CD4-positive, alpha-beta memory T cell (primary cell): ENCODE data around the gene HOATZ. TPM values are rescaled to one million over a fixed set of nuclear protein-coding genes. Genes with fewer than 3 reads are reported as not detected.

Experiments
- CTCF ChIA-PET: fragments of 350-600 bp; sonication (Branson Sonifier 250); formaldehyde crosslinking; loops from one replicate; lab custom pipeline; 2021; ENCODE audit warnings: inconsistent platforms; ENCODE audit not compliant: partially characterized antibody; lab: Charles Lee
- POLR2A ChIA-PET: fragments of 350-600 bp; sonication (Branson Sonifier 250); formaldehyde crosslinking; loops from one replicate; lab custom pipeline; 2021; ENCODE audit not compliant: partially characterized antibody; lab: Charles Lee
- DNase-seq, 5 donors: peaks; one replicate each; pipeline versions ENCODE4 v3.0.0 to v3.0.0-alpha.2; 2020 to 2022; ENCODE audit warnings: mixed read lengths in 1 of 5
- H3K27ac ChIP-seq: one replicate; pipeline ENCODE4 v1.7.0; 2013; ENCODE audit warnings: low read depth, low read length
- H3K27me3 ChIP-seq: 2 replicates; pipeline ENCODE4 v1.7.0; 2013; ENCODE audit warnings: mild to moderate bottlenecking, low read length, moderate library complexity; ENCODE audit not compliant: insufficient read depth
- H3K36me3 ChIP-seq: 2 replicates; pipeline ENCODE4 v1.7.0; 2013; ENCODE audit warnings: mild to moderate bottlenecking, low read length, moderate library complexity; ENCODE audit not compliant: insufficient read depth
- H3K4me1 ChIP-seq: 2 replicates; pipeline ENCODE4 v1.7.0; 2013; ENCODE audit warnings: mild to moderate bottlenecking, low read length, moderate library complexity; ENCODE audit not compliant: insufficient read depth
- H3K4me3 ChIP-seq, 2 donors: one replicate each; pipeline ENCODE4 v1.7.0; 2013; ENCODE audit warnings: low read length in 2 of 2, mild to moderate bottlenecking in 1 of 2
- H3K9me3 ChIP-seq, 2 donors: one replicate each; pipeline ENCODE4 v1.7.0; 2013; ENCODE audit warnings: low read length in 2 of 2, control low read depth in 1 of 2; ENCODE audit not compliant: control insufficient read depth in 1 of 2
- H3K27ac Mint-ChIP-seq, 7 donors: one replicate each; pipeline ENCODE4 v1.8.0; 2020 to 2021; ENCODE audit warnings: mixed read lengths in 7 of 7, mild to moderate bottlenecking in 6 of 7, inconsistent platforms in 3 of 7, moderate library complexity in 3 of 7
- H3K27me3 Mint-ChIP-seq, 2 donors: one replicate each; pipeline ENCODE4 v1.8.0; 2020 to 2021; ENCODE audit warnings: mixed read lengths in 2 of 2
- H3K36me3 Mint-ChIP-seq, 2 donors: one replicate each; pipeline ENCODE4 v1.8.0; 2020 to 2021; ENCODE audit warnings: mixed read lengths in 2 of 2, inconsistent platforms in 1 of 2, mild to moderate bottlenecking in 1 of 2
- H3K4me1 Mint-ChIP-seq, 4 donors: one replicate each; pipeline ENCODE4 v1.8.0; 2020 to 2021; ENCODE audit warnings: mixed read lengths in 4 of 4, mild to moderate bottlenecking in 1 of 4
- H3K4me3 Mint-ChIP-seq, 8 donors: one replicate each; pipeline ENCODE4 v1.8.0; 2020 to 2021; ENCODE audit warnings: mixed read lengths in 8 of 8, mild to moderate bottlenecking in 7 of 8, moderate library complexity in 6 of 8, inconsistent platforms in 3 of 8
- H3K9me3 Mint-ChIP-seq, 8 donors: one replicate each; pipeline ENCODE4 v1.8.0; 2020 to 2021; ENCODE audit warnings: mixed read lengths in 8 of 8, mild to moderate bottlenecking in 5 of 8, inconsistent platforms in 3 of 8, moderate library complexity in 1 of 8
- intact Hi-C: fragments of 100-400 bp; cut with micrococcal nuclease; formaldehyde crosslinking; loops from one replicate; pipeline ENCODE4 v1.15.1; 2023
- polyA plus RNA-seq, 2 donors: library from polyadenylated mRNA; unstranded; fragments of 300-500 nt; fragmentation: Illumina TruSeq; gene quantifications; one replicate each; pipeline ENCODE4 v1.2.3, GENCODE V29; 2021
- total RNA-seq, 2 experiments: library from RNA; stranded (reverse); gene quantifications; one replicate each; pipeline ENCODE4 v1.2.3, GENCODE V29; 2021

HOATZ gene
- total and polyA plus RNA-seq, 4 experiments from 2014 or later: not detected

DNA sequence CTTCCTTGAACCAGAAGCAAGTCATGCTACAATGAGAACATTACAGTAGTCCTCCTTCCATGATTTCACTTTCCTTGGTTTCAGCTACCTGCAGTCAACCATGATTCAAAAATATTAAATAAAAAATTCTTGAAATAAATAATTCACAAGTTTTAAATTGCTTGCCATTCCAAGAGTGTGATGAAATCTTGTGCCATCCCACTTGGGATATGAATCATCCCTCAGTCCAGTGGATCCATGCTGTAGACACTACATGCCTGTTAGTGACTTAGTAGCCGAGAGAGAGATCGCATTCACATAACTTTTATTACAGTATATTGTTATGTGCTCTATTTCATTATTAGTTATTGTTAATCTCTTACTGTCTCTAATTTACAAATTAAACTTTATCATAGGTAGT, 6.0 kb downstream of the HOATZ start:
- ChIA-PET POLR2A (no interaction called here), CTCF (no interaction called here)
- Mint-ChIP-seq H3K4me3 (no peak overlapping the region), H3K9me3 (no peaks in the 10 kb centered on the region), H3K36me3 (no peaks in the 10 kb centered on the region), H3K27me3 (peaks cover 9 to 11% of the 10 kb centered on the region in 2 donors), H3K27ac (no peak overlapping the region), H3K4me1 (no peaks in the 10 kb centered on the region)
- Histone ChIP-seq H3K9me3 (no peaks in the 10 kb centered on the region), H3K27me3 (no peaks in the 10 kb centered on the region), H3K4me1 (no peaks in the 10 kb centered on the region), H3K27ac (no peak overlapping the region), H3K4me3 (no peak overlapping the region), H3K36me3 (no peaks in the 10 kb centered on the region)
- intact Hi-C loops: no loop called here
- no peak for DNase-seq

DNA sequence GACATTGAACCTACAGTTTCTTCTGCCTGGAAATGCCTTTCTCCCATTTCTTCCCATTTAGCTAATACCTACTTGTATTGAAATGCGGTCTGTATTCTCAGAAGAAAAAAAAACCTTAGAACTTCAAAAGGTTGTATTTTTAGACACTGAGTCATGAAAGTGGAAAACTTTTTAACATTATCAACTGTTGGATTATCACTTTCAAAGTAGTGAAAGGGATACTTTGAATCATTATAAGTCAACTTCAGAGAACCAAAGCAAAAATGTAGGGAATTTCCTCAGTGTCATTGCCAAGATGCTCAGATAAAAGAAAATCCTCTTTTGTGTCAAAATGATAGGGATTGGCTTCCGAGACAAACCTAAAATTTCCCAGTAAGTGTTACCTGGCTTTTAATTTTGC, 6.6 kb downstream of the HOATZ start:
- Histone ChIP-seq H3K27me3 (no peaks in the 10 kb centered on the region), H3K4me3 (no peak overlapping the region), H3K9me3 (no peaks in the 10 kb centered on the region), H3K4me1 (no peaks in the 10 kb centered on the region), H3K36me3 (no peaks in the 10 kb centered on the region), H3K27ac (no peak overlapping the region)
- ChIA-PET POLR2A (no interaction called here), CTCF (no interaction called here)
- Mint-ChIP-seq H3K27ac (no peak overlapping the region), H3K4me3 (no peak overlapping the region), H3K4me1 (no peaks in the 10 kb centered on the region), H3K36me3 (no peaks in the 10 kb centered on the region), H3K9me3 (no peaks in the 10 kb centered on the region), H3K27me3 (peaks cover 11% of the 10 kb centered on the region in 2 donors)
- DNase-seq: no peak
- intact Hi-C loops: no loop called here

- H3K36me3 Mint-ChIP-seq: no peaks in the 10 kb centered on the region
Observed at GRCh38 chr11:111522426-111522825, 7.8 kb downstream of the HOATZ start.

GRCh38 chr11:111523343-111523742, 8.8 kb downstream of the HOATZ start:
- intact Hi-C loops: no loop called here
- ChIA-PET CTCF (no interaction called here), POLR2A (no interaction called here)
- Mint-ChIP-seq H3K27me3 (peaks cover 10 to 11% of the 10 kb centered on the region in 2 donors), H3K9me3 (no peaks in the 10 kb centered on the region), H3K4me1 (peaks cover 0 to under 1% (median 0%) of the 10 kb centered on the region in 4 donors), H3K4me3 (no peak overlapping the region), H3K27ac (no peak overlapping the region), H3K36me3 (no peaks in the 10 kb centered on the region)
- H3K4me1 ChIP-seq: no peaks in the 10 kb centered on the region
- no peaks in the 10 kb centered on the region for H3K27me3 ChIP-seq
- no peak for DNase-seq
- H3K9me3 ChIP-seq: no peaks in the 10 kb centered on the region
- no peak overlapping the region for H3K27ac ChIP-seq
- H3K4me3 ChIP-seq: no peak overlapping the region
- no peaks in the 10 kb centered on the region for H3K36me3 ChIP-seq

More at GRCh38 chr11:111522426-111522825, 7.8 kb downstream of the HOATZ start:
- intact Hi-C loops: no loop called here
- Mint-ChIP-seq H3K4me3 (no peak overlapping the region), H3K27me3 (peaks cover 11% of the 10 kb centered on the region in 2 donors), H3K27ac (no peak overlapping the region), H3K9me3 (no peaks in the 10 kb centered on the region), H3K4me1 (no peaks in the 10 kb centered on the region)
- H3K27me3 ChIP-seq: no peaks in the 10 kb centered on the region
- H3K4me3 ChIP-seq: no peak overlapping the region
- no peak for DNase-seq
- no peaks in the 10 kb centered on the region for H3K4me1 ChIP-seq
- ChIA-PET CTCF (no interaction called here), POLR2A (no interaction called here)
- H3K36me3 ChIP-seq: no peaks in the 10 kb centered on the region
- no peak overlapping the region for H3K27ac ChIP-seq
- no peaks in the 10 kb centered on the region for H3K9me3 ChIP-seq

GRCh38 chr11:111524056-111524455, 9.5 kb downstream of the HOATZ start:
- H3K36me3 ChIP-seq: no peaks in the 10 kb centered on the region
- DNase-seq: no peak
- H3K4me1 ChIP-seq: peaks cover 5% of the 10 kb centered on the region
- POLR2A ChIA-PET: no interaction called here
- H3K9me3 Mint-ChIP-seq: no peaks in the 10 kb centered on the region
- intact Hi-C loops: no loop called here
- H3K4me3 ChIP-seq: no peak overlapping the region
- no peak overlapping the region for H3K27ac Mint-ChIP-seq
- no peak overlapping the region for H3K4me3 Mint-ChIP-seq
- no peak overlapping the region for H3K27ac ChIP-seq
- no peaks in the 10 kb centered on the region for H3K9me3 ChIP-seq
- CTCF ChIA-PET: no interaction called here
- H3K36me3 Mint-ChIP-seq: no peaks in the 10 kb centered on the region
- peaks cover 10 to 11% of the 10 kb centered on the region in 2 donors for H3K27me3 Mint-ChIP-seq
- H3K27me3 ChIP-seq: no peaks in the 10 kb centered on the region
- H3K4me1 Mint-ChIP-seq: peaks cover 3 to 7% (median 5%) of the 10 kb centered on the region in 4 donors

DNA sequence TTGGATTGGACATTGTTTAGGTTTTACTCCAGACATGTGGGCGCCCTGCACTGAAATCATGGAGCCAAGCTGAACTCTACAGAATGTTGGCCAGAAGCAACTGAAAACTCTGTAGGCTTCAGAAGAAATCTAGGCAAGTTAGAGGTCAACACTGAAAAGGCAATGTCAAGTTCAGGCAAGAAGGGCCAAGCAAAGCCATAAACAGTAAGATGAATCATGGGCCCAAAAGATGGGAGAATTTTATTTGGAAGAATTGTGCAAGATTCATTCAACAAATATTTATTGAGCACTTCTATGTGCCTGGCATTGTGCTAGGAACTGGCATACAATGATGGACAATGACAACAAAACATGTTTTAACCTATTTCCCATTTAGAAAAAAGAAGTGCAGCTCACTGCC, 10.9 kb downstream of the HOATZ start:
- intact Hi-C loops: no loop called here
- Mint-ChIP-seq H3K4me1 (peaks cover 3 to 8% (median 5%) of the 10 kb centered on the region in 4 donors), H3K36me3 (no peaks in the 10 kb centered on the region), H3K4me3 (no peak overlapping the region), H3K9me3 (no peaks in the 10 kb centered on the region), H3K27me3 (peaks cover 8 to 10% of the 10 kb centered on the region in 2 donors), H3K27ac (no peak overlapping the region)
- ChIA-PET POLR2A (no interaction called here), CTCF (no interaction called here)
- no peaks in the 10 kb centered on the region for H3K9me3 ChIP-seq
- H3K4me1 ChIP-seq: peaks cover 5% of the 10 kb centered on the region
- H3K36me3 ChIP-seq: no peaks in the 10 kb centered on the region
- H3K27ac ChIP-seq: no peak overlapping the region
- H3K4me3 ChIP-seq: no peak overlapping the region
- DNase-seq: no peak
- H3K27me3 ChIP-seq: no peaks in the 10 kb centered on the region

GRCh38 chr11:111526501-111526900, 11.9 kb downstream of the HOATZ start:
- no peaks in the 10 kb centered on the region for H3K27me3 ChIP-seq
- peaks cover 5% of the 10 kb centered on the region for H3K4me1 ChIP-seq
- H3K27ac ChIP-seq: no peak overlapping the region
- Mint-ChIP-seq H3K27me3 (peaks cover 8 to 10% of the 10 kb centered on the region in 2 donors), H3K27ac (no peak overlapping the region), H3K4me3 (no peak overlapping the region), H3K9me3 (no peaks in the 10 kb centered on the region), H3K4me1 (peaks cover 3 to 8% (median 5%) of the 10 kb centered on the region in 4 donors), H3K36me3 (no peaks in the 10 kb centered on the region)
- no peaks in the 10 kb centered on the region for H3K36me3 ChIP-seq
- ChIA-PET POLR2A (no interaction called here), CTCF (no interaction called here)
- H3K9me3 ChIP-seq: no peaks in the 10 kb centered on the region
- no peak for DNase-seq
- H3K4me3 ChIP-seq: no peak overlapping the region
- intact Hi-C loops: no loop called here

GRCh38 chr11:111527279-111527678, 12.7 kb downstream of the HOATZ start:
- Histone ChIP-seq H3K9me3 (no peaks in the 10 kb centered on the region), H3K4me3 (no peak overlapping the region), H3K4me1 (peaks cover 5% of the 10 kb centered on the region), H3K27ac (no peak overlapping the region), H3K27me3 (no peaks in the 10 kb centered on the region), H3K36me3 (no peaks in the 10 kb centered on the region)
- DNase-seq: no peak
- POLR2A ChIA-PET: no interaction called here
- CTCF ChIA-PET: no interaction called here
- intact Hi-C loops: no loop called here
- Mint-ChIP-seq H3K4me3 (no peak overlapping the region), H3K9me3 (no peaks in the 10 kb centered on the region), H3K27ac (no peak overlapping the region), H3K4me1 (peaks cover 3 to 8% (median 6%) of the 10 kb centered on the region in 4 donors), H3K36me3 (no peaks in the 10 kb centered on the region), H3K27me3 (peaks cover 8 to 14% of the 10 kb centered on the region in 2 donors)
